Activated CD4-positive, alpha-beta T cell treated with anti-CD3 and anti-CD28 coated beads, Interleukin-2, amount 10 ng/mL, durations not matched to agents 24 days and 14 days (primary cell): ENCODE measurements around the gene LMO7. TPM values are rescaled to one million over a fixed set of nuclear protein-coding genes. Genes with fewer than 3 reads are reported as not detected.
A peak's percentile ranks its signal among the peaks of the same experiment; 100 is the strongest.
"Not testable (repeated sequence)": the region's sequence is repeated elsewhere in the genome, so short reads cannot be mapped to it uniquely, and the experiment has no call there.

Experiments used
- DNase-seq: peaks from one replicate; pipeline ENCODE4 v3.0.0; 2022
- H3K27ac Mint-ChIP-seq: one replicate; pipeline ENCODE4 v1.8.0; 2022; ENCODE audit warnings: mild to moderate bottlenecking, mixed read lengths
- H3K27me3 Mint-ChIP-seq: one replicate; pipeline ENCODE4 v1.8.0; 2022; ENCODE audit warnings: mixed read lengths
- H3K36me3 Mint-ChIP-seq: one replicate; pipeline ENCODE4 v1.8.0; 2022; ENCODE audit warnings: low read depth, mild to moderate bottlenecking, mixed read lengths
- H3K4me1 Mint-ChIP-seq: one replicate; pipeline ENCODE4 v1.8.0; 2021; ENCODE audit warnings: mixed read lengths
- H3K4me3 Mint-ChIP-seq: one replicate; pipeline ENCODE4 v1.8.0; 2022; ENCODE audit warnings: mild to moderate bottlenecking, moderate library complexity, mixed read lengths
- H3K9me3 Mint-ChIP-seq: one replicate; pipeline ENCODE4 v1.8.0; 2021; ENCODE audit warnings: mixed read lengths
- intact Hi-C: fragments of 100-400 bp; cut with micrococcal nuclease; formaldehyde crosslinking; loops from one replicate; pipeline ENCODE4 v1.15.1; 2023
- total RNA-seq: library from RNA; stranded (reverse); gene quantifications from 2 replicates; pipeline ENCODE4 v1.2.3, GENCODE V29; 2022

LMO7 gene
- total RNA-seq, 1 donor from 2014 or later = 4.3 TPM

GRCh38 chr13:75691183-75691582 is 55.1 kb downstream of the LMO7 start:
- H3K4me1 Mint-ChIP-seq = no peaks in the 10 kb centered on the region
- no peak overlapping the region for H3K4me3 Mint-ChIP-seq
- H3K27me3 Mint-ChIP-seq = no peaks in the 10 kb centered on the region
- no peaks in the 10 kb centered on the region for H3K9me3 Mint-ChIP-seq
- H3K36me3 Mint-ChIP-seq = no peaks in the 10 kb centered on the region
- DNase-seq = no peak
- intact Hi-C loops = no loop called here
- no peak overlapping the region for H3K27ac Mint-ChIP-seq

GRCh38 chr13:75693227-75693626 is 57.1 kb downstream of the LMO7 start:
- DNase-seq = no peak
- Mint-ChIP-seq H3K27me3 (no peaks in the 10 kb centered on the region), H3K9me3 (no peaks in the 10 kb centered on the region), H3K4me3 (no peak overlapping the region), H3K36me3 (no peaks in the 10 kb centered on the region), H3K4me1 (no peaks in the 10 kb centered on the region), H3K27ac (no peak overlapping the region)
- intact Hi-C loops = no loop called here

- Mint-ChIP-seq H3K27ac (no peak overlapping the region), H3K4me1 (no peaks in the 10 kb centered on the region), H3K36me3 (no peaks in the 10 kb centered on the region), H3K4me3 (no peak overlapping the region), H3K9me3 (no peaks in the 10 kb centered on the region), H3K27me3 (no peaks in the 10 kb centered on the region)
- DNase-seq = no peak
- intact Hi-C loops = loop anchor here (2.0 to 5.0 kb wide), 5 partner anchors 163 to 1208 kb away; no protein-coding TSS in a partner anchor
Observed at GRCh38 chr13:75694722-75695121, 58.6 kb downstream of the LMO7 start.

GRCh38 chr13:75695908-75696307 is 59.8 kb downstream of the LMO7 start:
- H3K4me3 Mint-ChIP-seq, H3K27ac Mint-ChIP-seq: not testable (repeated sequence)

GRCh38 chr13:75699062-75699461 is 62.9 kb downstream of the LMO7 start:
- intact Hi-C loops = loop anchor here (5.0 kb wide), 3 partner anchors 158 to 318 kb away; no protein-coding TSS in a partner anchor
- DNase-seq = no peak
- no peaks in the 10 kb centered on the region for H3K27me3 Mint-ChIP-seq
- no peaks in the 10 kb centered on the region for H3K4me1 Mint-ChIP-seq
- H3K9me3 Mint-ChIP-seq = peaks cover 3% of the 10 kb centered on the region
- no peak overlapping the region for H3K4me3 Mint-ChIP-seq
- H3K27ac Mint-ChIP-seq = no peak overlapping the region
- H3K36me3 Mint-ChIP-seq = no peaks in the 10 kb centered on the region

More at GRCh38 chr13:75695908-75696307, 59.8 kb downstream of the LMO7 start:
- H3K9me3 Mint-ChIP-seq, H3K36me3 Mint-ChIP-seq, H3K27me3 Mint-ChIP-seq, H3K4me1 Mint-ChIP-seq: not testable (repeated sequence)
- intact Hi-C loops = loop anchor here (2.0 to 5.0 kb wide), 5 partner anchors 161 to 1207 kb away; no protein-coding TSS in a partner anchor
- DNase-seq = peak; percentile 90

- not testable (repeated sequence) for H3K36me3 Mint-ChIP-seq, H3K27me3 Mint-ChIP-seq, H3K9me3 Mint-ChIP-seq, H3K4me3 Mint-ChIP-seq, H3K4me1 Mint-ChIP-seq, H3K27ac Mint-ChIP-seq, DNase-seq
- intact Hi-C loops = loop anchor here (5.0 kb wide), 3 partner anchors 158 to 318 kb away; no protein-coding TSS in a partner anchor
Observed at GRCh38 chr13:75699717-75700116, 63.6 kb downstream of the LMO7 start.

GRCh38 chr13:75700552-75700951 is 64.4 kb downstream of the LMO7 start:
- Mint-ChIP-seq H3K9me3 (peaks cover 3% of the 10 kb centered on the region), H3K27ac (no peak overlapping the region), H3K27me3 (no peaks in the 10 kb centered on the region), H3K36me3 (no peaks in the 10 kb centered on the region), H3K4me3 (no peak overlapping the region), H3K4me1 (peaks cover 3% of the 10 kb centered on the region)
- no peak for DNase-seq
- intact Hi-C loops = no loop called here

GRCh38 chr13:75702476-75702875 is 66.3 kb downstream of the LMO7 start:
- no peak overlapping the region for H3K27ac Mint-ChIP-seq
- H3K9me3 Mint-ChIP-seq = peaks cover 3% of the 10 kb centered on the region
- intact Hi-C loops = no loop called here
- no peak for DNase-seq
- H3K36me3 Mint-ChIP-seq = no peaks in the 10 kb centered on the region
- H3K4me1 Mint-ChIP-seq = peaks cover 3% of the 10 kb centered on the region
- H3K27me3 Mint-ChIP-seq = no peaks in the 10 kb centered on the region
- H3K4me3 Mint-ChIP-seq = no peak overlapping the region

GRCh38 chr13:75703769-75704168 is 67.6 kb downstream of the LMO7 start:
- H3K9me3 Mint-ChIP-seq = peaks cover 3% of the 10 kb centered on the region
- H3K4me3 Mint-ChIP-seq = no peak overlapping the region
- intact Hi-C loops = no loop called here
- H3K27me3 Mint-ChIP-seq = no peaks in the 10 kb centered on the region
- no peaks in the 10 kb centered on the region for H3K36me3 Mint-ChIP-seq
- no peak for DNase-seq
- peaks cover 3% of the 10 kb centered on the region for H3K4me1 Mint-ChIP-seq
- no peak overlapping the region for H3K27ac Mint-ChIP-seq

GRCh38 chr13:75704194-75704926 is 68.2 kb downstream of the LMO7 start:
- peaks cover 3% of the 10 kb centered on the region for H3K9me3 Mint-ChIP-seq
- H3K27ac Mint-ChIP-seq = no peak overlapping the region
- peaks cover 3% of the 10 kb centered on the region for H3K4me1 Mint-ChIP-seq
- no peak overlapping the region for H3K4me3 Mint-ChIP-seq
- DNase-seq = no peak
- H3K36me3 Mint-ChIP-seq = no peaks in the 10 kb centered on the region
- intact Hi-C loops = no loop called here
- no peaks in the 10 kb centered on the region for H3K27me3 Mint-ChIP-seq

- Mint-ChIP-seq H3K36me3 (no peaks in the 10 kb centered on the region), H3K4me1 (peaks cover 3% of the 10 kb centered on the region), H3K27me3 (no peaks in the 10 kb centered on the region), H3K4me3 (no peak overlapping the region), H3K27ac (no peak overlapping the region), H3K9me3 (peaks cover 3% of the 10 kb centered on the region)
- intact Hi-C loops = loop anchor here (5.0 kb wide), 1 partner anchor 57 kb away; no protein-coding TSS in a partner anchor
- no peak for DNase-seq
Observed at GRCh38 chr13:75704927-75705288, 68.8 kb downstream of the LMO7 start.

- DNase-seq = no peak
- H3K4me1 Mint-ChIP-seq = peaks cover 3% of the 10 kb centered on the region
- intact Hi-C loops = loop anchor here (5.0 kb wide), 1 partner anchor 57 kb away; no protein-coding TSS in a partner anchor
- H3K4me3 Mint-ChIP-seq = no peak overlapping the region
- peaks cover 3% of the 10 kb centered on the region for H3K9me3 Mint-ChIP-seq
- no peaks in the 10 kb centered on the region for H3K27me3 Mint-ChIP-seq
- no peak overlapping the region for H3K27ac Mint-ChIP-seq
- H3K36me3 Mint-ChIP-seq = no peaks in the 10 kb centered on the region
Observed at GRCh38 chr13:75705395-75705794, 69.3 kb downstream of the LMO7 start.

- Mint-ChIP-seq H3K4me3 (no peak overlapping the region), H3K27ac (no peak overlapping the region), H3K27me3 (no peaks in the 10 kb centered on the region), H3K9me3 (peaks cover 3% of the 10 kb centered on the region), H3K36me3 (no peaks in the 10 kb centered on the region), H3K4me1 (peaks cover 3% of the 10 kb centered on the region)
- intact Hi-C loops = loop anchor here (5.0 kb wide), 1 partner anchor 56 kb away; no protein-coding TSS in a partner anchor
- DNase-seq = no peak
Observed at GRCh38 chr13:75705908-75706307, 69.8 kb downstream of the LMO7 start.

- DNase-seq = no peak
- Mint-ChIP-seq H3K36me3 (no peaks in the 10 kb centered on the region), H3K27me3 (no peaks in the 10 kb centered on the region), H3K27ac (no peak overlapping the region), H3K4me3 (no peak overlapping the region), H3K4me1 (no peaks in the 10 kb centered on the region), H3K9me3 (no peaks in the 10 kb centered on the region)
- intact Hi-C loops = no loop called here
Observed at GRCh38 chr13:75713852-75714251, 77.7 kb downstream of the LMO7 start.
